GM12891 (cell line): ENCODE measurements around the gene PHF14.

Experiments
- POLR2A ChIP-seq: IDR thresholded peaks from 2 replicates; pipeline ENCODE4 v1.6.1; 2011; ENCODE audit warnings: low read depth, low read length, control low read depth
- POLR2AphosphoS5 ChIP-seq: IDR thresholded peaks from 2 replicates; pipeline ENCODE4 v1.6.1; 2011; ENCODE audit warnings: low read depth, low read length, control low read depth
- SPI1 ChIP-seq: IDR thresholded peaks from 2 replicates; pipeline ENCODE4 v1.6.1; 2011; ENCODE audit warnings: low read depth, low read length, control low read depth
- TAF1 ChIP-seq: IDR thresholded peaks from 2 replicates; pipeline ENCODE4 v1.6.1; 2011; ENCODE audit warnings: low read depth, low read length, control low read depth

GRCh38 chr7:11083214-11083568, 109.5 kb downstream of the PHF14 start:
- no peak for TF ChIP-seq POLR2AphosphoS5
- TF ChIP-seq POLR2A = no peak
- no peak for TF ChIP-seq TAF1
- TF ChIP-seq SPI1 = no peak
